Measurements from ENCODE around the gene TRIM24. TPM values are rescaled to one million over a fixed set of nuclear protein-coding genes. Genes with fewer than 3 reads are reported as not detected.

TRIM24 gene
- total and polyA plus RNA-seq, 10 of the 15 experiments (the other 5 are each of a cell fraction or from before 2014, with no cell fraction given): 4.6 to 23.5 (median 13.6) TPM

DNA sequence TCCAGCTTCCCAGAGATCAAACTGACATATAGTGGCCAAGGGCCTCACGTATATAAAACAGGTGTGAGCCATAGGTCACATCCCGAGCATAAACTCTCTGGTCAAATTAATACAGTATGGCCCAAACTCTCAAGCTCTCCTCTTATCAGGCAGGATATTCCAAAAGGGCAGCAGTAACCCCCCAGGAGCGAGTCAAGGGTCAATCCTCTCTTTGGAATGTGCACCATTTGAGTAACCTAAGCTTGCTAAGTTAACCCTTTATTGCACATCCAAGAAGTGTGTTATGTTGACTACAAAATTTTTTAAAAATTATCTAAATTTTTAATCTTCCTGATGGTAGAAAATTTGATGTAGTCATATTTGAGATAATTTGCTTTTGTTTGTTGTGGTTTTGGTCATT lies 4.5 kb upstream of the TRIM24 start:
- no peaks in the 10 kb centered on the region; the same call in 1 of the 2 replicates for H3K79me2 ChIP-seq (ENCODE audit: control insufficient read depth, insufficient read depth, low read length)
- H2AFZ ChIP-seq (ENCODE audit: control insufficient read depth, low read depth, low read length): no peak overlapping the region
- H3K27me3 ChIP-seq (replicated peaks in 1 of 2; ENCODE audit: control insufficient read depth in 2 of 2, insufficient read depth in 2 of 2, low read length in 1 of 2): no peaks in the 10 kb centered on the region
- no peak overlapping the region for H3K4me3 ChIP-seq
- intact Hi-C loops (cut with micrococcal nuclease; ENCODE audit: unreplicated experiment) (loop anchor here (5.0 kb wide), 1 partner anchor 293 kb away; no protein-coding TSS in a partner anchor), in situ Hi-C loops (cut with MboI) (no loop called here)
- ATAC-seq: no peak
- no peaks in the 10 kb centered on the region for H3K4me1 ChIP-seq (ENCODE audit: control insufficient read depth, insufficient read depth, low read length)
- H4K20me1 ChIP-seq (ENCODE audit: control insufficient read depth, insufficient read depth): no peaks in the 10 kb centered on the region
- no peak for DNase-seq (ENCODE audit: low read depth, low spot score)
- no peak overlapping the region for H3K27ac ChIP-seq (ENCODE audit: control insufficient read depth, insufficient read depth)
- H3K9ac ChIP-seq (ENCODE audit: control insufficient read depth, insufficient read depth, low read length): no peak overlapping the region
- POLR2A ChIA-PET: no interaction called here
- RAD21 ChIA-PET (ENCODE audit: unreplicated experiment): interaction anchor here (2.1 kb wide), 1 partner anchor 294 kb away, joined by 6 read pairs; no protein-coding TSS in a partner anchor
- SMC1A ChIA-PET (ENCODE audit: uncharacterized antibody, unreplicated experiment): interaction anchor here (1.1 kb wide), 1 partner anchor 10 kb away, joined by 3 read pairs; no protein-coding TSS in a partner anchor
- H3K36me3 ChIP-seq (ENCODE audit: control insufficient read depth in 2 of 2, insufficient read depth in 2 of 2, low read length in 1 of 2): no peaks in the 10 kb centered on the region
- CTCF ChIA-PET: no interaction called here
- BruUV-seq (replicated peaks): no TSS peak
- H3K4me2 ChIP-seq (ENCODE audit: control insufficient read depth, insufficient read depth): no peak overlapping the region
- H3K9me3 ChIP-seq (replicated peaks; ENCODE audit: control insufficient read depth, insufficient read depth, low read length): no peaks in the 10 kb centered on the region; the same call in 2 of the 3 replicates
- FAIRE-seq: no peak
- WGBS (ENCODE audit: insufficient coverage, insufficient replicate concordance, low lambda C conversion rate, missing lambda C conversion rate): 27% methylated on average over 3 of the region's 3 CpGs
- no peak for TF ChIP-seq POU2F2 (IDR thresholded peaks at IDR 0.05; ENCODE audit: borderline replicate concordance, low read depth, low read length)
- TF ChIP-seq, protein P1, sequence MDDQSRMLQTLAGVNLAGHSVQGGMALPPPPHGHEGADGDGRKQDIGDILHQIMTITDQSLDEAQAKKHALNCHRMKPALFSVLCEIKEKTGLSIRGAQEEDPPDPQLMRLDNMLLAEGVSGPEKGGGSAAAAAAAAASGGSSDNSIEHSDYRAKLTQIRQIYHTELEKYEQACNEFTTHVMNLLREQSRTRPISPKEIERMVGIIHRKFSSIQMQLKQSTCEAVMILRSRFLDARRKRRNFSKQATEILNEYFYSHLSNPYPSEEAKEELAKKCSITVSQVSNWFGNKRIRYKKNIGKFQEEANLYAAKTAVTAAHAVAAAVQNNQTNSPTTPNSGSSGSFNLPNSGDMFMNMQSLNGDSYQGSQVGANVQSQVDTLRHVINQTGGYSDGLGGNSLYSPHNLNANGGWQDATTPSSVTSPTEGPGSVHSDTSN (IDR thresholded peaks at IDR 0.05; ENCODE audit: insufficient replicate concordance, low read depth, low read length): no peak
- TF ChIP-seq TAF1 (IDR thresholded peaks at IDR 0.05; ENCODE audit: borderline replicate concordance, low read depth, low read length): no peak
- TF ChIP-seq ZNF384 (IDR thresholded peaks at IDR 0.05; ENCODE audit: borderline replicate concordance, low read depth, low read length): no peak

DNA sequence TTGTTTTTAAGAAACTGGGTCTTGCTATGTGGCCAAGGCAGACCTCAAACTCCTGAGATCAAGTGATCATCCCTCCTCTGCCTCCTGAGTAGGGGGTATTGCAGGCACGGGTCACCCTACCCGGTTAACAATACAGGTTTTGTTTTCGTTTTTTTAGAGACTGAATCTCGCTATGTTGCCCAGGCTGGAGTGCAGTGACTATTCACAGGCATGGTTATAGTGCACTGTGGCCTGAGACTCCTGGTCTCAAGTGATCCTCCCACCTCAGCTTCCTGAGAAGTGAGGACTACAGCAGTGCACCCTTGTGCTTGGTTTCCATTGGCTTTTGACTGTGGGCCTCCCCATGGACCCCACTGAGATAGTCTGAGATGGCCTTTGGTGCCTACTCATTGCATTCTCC lies 3.8 kb upstream of the TRIM24 start:
- ChIA-PET RAD21 (ENCODE audit: unreplicated experiment) (interaction anchor here (2.1 kb wide), 1 partner anchor 294 kb away, joined by 6 read pairs; no protein-coding TSS in a partner anchor), CTCF (no interaction called here), SMC1A (ENCODE audit: uncharacterized antibody, unreplicated experiment) (interaction anchor here (1.1 kb wide), 1 partner anchor 9 kb away, joined by 3 read pairs; no protein-coding TSS in a partner anchor), POLR2A (no interaction called here)
- Histone ChIP-seq H2AFZ (ENCODE audit: control insufficient read depth, low read depth, low read length) (no peak overlapping the region), H3K79me2 (ENCODE audit: control insufficient read depth, insufficient read depth, low read length) (peaks cover 4% of the 10 kb centered on the region), H3K36me3 (ENCODE audit: control insufficient read depth in 2 of 2, insufficient read depth in 2 of 2, low read length in 1 of 2) (no peaks in the 10 kb centered on the region), H3K4me3 (no peak overlapping the region), H3K4me1 (ENCODE audit: control insufficient read depth, insufficient read depth, low read length) (no peaks in the 10 kb centered on the region), H3K9me3 (replicated peaks; ENCODE audit: control insufficient read depth, insufficient read depth, low read length) (no peaks in the 10 kb centered on the region; the same call in 2 of the 3 replicates), H3K9ac (ENCODE audit: control insufficient read depth, insufficient read depth, low read length) (no peak overlapping the region), H3K27me3 (replicated peaks in 1 of 2; ENCODE audit: control insufficient read depth in 2 of 2, insufficient read depth in 2 of 2, low read length in 1 of 2) (no peaks in the 10 kb centered on the region), H4K20me1 (ENCODE audit: control insufficient read depth, insufficient read depth) (no peaks in the 10 kb centered on the region), H3K27ac (ENCODE audit: control insufficient read depth, insufficient read depth) (no peak overlapping the region), H3K4me2 (ENCODE audit: control insufficient read depth, insufficient read depth) (no peak overlapping the region)
- no peak for FAIRE-seq
- in situ Hi-C loops (cut with MboI): no loop called here
- ATAC-seq: no peak
- no TSS peak for BruUV-seq (replicated peaks)
- no peak for DNase-seq (ENCODE audit: low read depth, low spot score)
- intact Hi-C loops (cut with micrococcal nuclease; ENCODE audit: unreplicated experiment): loop anchor here (5.0 kb wide), 1 partner anchor 294 kb away; no protein-coding TSS in a partner anchor
- 60% methylated on average over 4 of the region's 4 CpGs for WGBS (ENCODE audit: insufficient coverage, insufficient replicate concordance, low lambda C conversion rate, missing lambda C conversion rate)
- no peak for TF ChIP-seq BCLAF1 (IDR thresholded peaks at IDR 0.05)
- no peak for TF ChIP-seq TCF3 (IDR thresholded peaks at IDR 0.05; ENCODE audit: borderline replicate concordance, insufficient read depth, low read depth, low read length)
- no peak for TF ChIP-seq PAX5 (IDR thresholded peaks at IDR 0.05; ENCODE audit: borderline replicate concordance, low read depth, low read length)
- no peak for TF ChIP-seq NFYB (IDR thresholded peaks at IDR 0.05; ENCODE audit: insufficient read depth, low read depth, low read length)
- TF ChIP-seq SMAD5 (IDR thresholded peaks at IDR 0.05; ENCODE audit: low read depth): no peak
- no peak for TF ChIP-seq RFX5 (IDR thresholded peaks at IDR 0.05; ENCODE audit: low read depth, low read length)
- no peak for TF ChIP-seq GABPA (IDR thresholded peaks at IDR 0.05; ENCODE audit: low read depth)
- TF ChIP-seq CREM (IDR thresholded peaks at IDR 0.05; ENCODE audit: low read depth): no peak
- TF ChIP-seq SPI1 (IDR thresholded peaks at IDR 0.05; ENCODE audit: borderline replicate concordance, insufficient read depth, low read depth, low read length): no peak

Data from GM12878 (cell line).